IMR-90 (cell line): Measurements from ENCODE around the gene CA7. TPM values are rescaled to one million over a fixed set of nuclear protein-coding genes. Genes with fewer than 3 reads are reported as not detected.

ENCODE experiments used
- ATAC-seq: fragments of 200-7000 bp; cut with Tn5 transposase; 2 replicates; pipeline ENCODE4 v1.9.1; 2020; ENCODE audit warnings: low read depth, mild to moderate bottlenecking, moderate library complexity
- BruUV-seq: library from RNA; stranded (reverse); fragments of 400-500 nt; replicated peaks from 2 replicates; lab custom pipeline; 2021; lab: Mats Ljungman, UMichigan
- CTCF ChIA-PET: fragments of 300-600 bp; formaldehyde crosslinking; extraction: SDS; loops from one replicate; lab custom pipeline; 2021; ENCODE audit warnings: antibody characterized with exemption; lab: Yijun Ruan, JAX
- POLR2A ChIA-PET: fragments of 300-600 bp; sonication (Branson Sonifier 250); formaldehyde crosslinking; loops from one replicate; lab custom pipeline; 2022; ENCODE audit warnings: antibody characterized with exemption; ENCODE audit not compliant: unreplicated experiment; lab: Charles Lee
- DNase-seq: peaks from one replicate; pipeline ENCODE4 v3.0.0; 2013
- H2AFZ ChIP-seq: replicated peaks from 2 replicates; pipeline ENCODE3; 2013; ENCODE audit warnings: low read length, mild to moderate bottlenecking; ENCODE audit not compliant: poor library complexity
- H2AK5ac ChIP-seq: 2 replicates; pipeline ENCODE4 v1.6.1; 2013; ENCODE audit warnings: low read depth, low read length, inconsistent platforms
- H2AK9ac ChIP-seq: replicated peaks from 2 replicates; pipeline ENCODE3; 2013; ENCODE audit warnings: mild to moderate bottlenecking, low read depth, low read length, moderate library complexity; ENCODE audit not compliant: poor library complexity
- H2BK120ac ChIP-seq: 2 replicates; pipeline ENCODE4 v1.6.1; 2013; ENCODE audit warnings: low read depth, low read length, inconsistent platforms
- H2BK15ac ChIP-seq: 3 replicates; pipeline ENCODE4 v1.6.1; 2013; ENCODE audit warnings: low read depth, low read length, inconsistent platforms
- H2BK20ac ChIP-seq: 2 replicates; pipeline ENCODE4 v1.6.1; 2013; ENCODE audit warnings: low read depth, mild to moderate bottlenecking, inconsistent platforms, low read length, moderate library complexity
- H2BK5ac ChIP-seq: 2 replicates; pipeline ENCODE4 v1.6.1; 2013; ENCODE audit warnings: mild to moderate bottlenecking, low read depth, low read length, inconsistent platforms; ENCODE audit not compliant: poor library complexity, severe bottlenecking
- H3K14ac ChIP-seq: replicated peaks from 2 replicates; pipeline ENCODE4 v1.6.1; 2013; ENCODE audit warnings: low read depth, low read length, inconsistent platforms
- H3K18ac ChIP-seq: 2 replicates; pipeline ENCODE4 v1.6.1; 2013; ENCODE audit warnings: low read depth, low read length, control low read depth
- H3K23ac ChIP-seq: 2 replicates; pipeline ENCODE4 v1.6.1; 2013; ENCODE audit warnings: low read depth, low read length, inconsistent platforms
- H3K27ac ChIP-seq: 2 replicates; pipeline ENCODE4 v1.5.1; 2013; ENCODE audit warnings: mild to moderate bottlenecking, control low read depth, low read length; ENCODE audit not compliant: insufficient read depth
- H3K27me3 ChIP-seq: 2 replicates; pipeline ENCODE4 v1.6.1; 2013; ENCODE audit warnings: low read length; ENCODE audit not compliant: control insufficient read depth, insufficient read depth
- H3K36me3 ChIP-seq: 2 replicates; pipeline ENCODE4 v1.6.1; 2013; ENCODE audit warnings: low read length, mixed read lengths; ENCODE audit not compliant: control insufficient read depth, insufficient read depth
- H3K4ac ChIP-seq: 2 replicates; pipeline ENCODE4 v1.6.1; 2013; ENCODE audit warnings: low read depth, low read length, inconsistent platforms
- H3K4me1 ChIP-seq: 2 replicates; pipeline ENCODE4 v1.6.1; 2013; ENCODE audit warnings: low read length, mixed read lengths; ENCODE audit not compliant: control insufficient read depth, insufficient read depth
- H3K4me2 ChIP-seq: 2 replicates; pipeline ENCODE4 v1.6.1; 2013; ENCODE audit warnings: low read depth, mild to moderate bottlenecking, control low read depth, low read length, moderate library complexity
- H3K4me3 ChIP-seq: 2 replicates; pipeline ENCODE4 v1.5.1; 2013; ENCODE audit warnings: low read depth, mild to moderate bottlenecking, control low read depth, low read length, moderate library complexity; ENCODE audit not compliant: insufficient read depth
- H3K56ac ChIP-seq: 2 replicates; pipeline ENCODE4 v1.6.1; 2013; ENCODE audit warnings: low read length, inconsistent platforms; ENCODE audit not compliant: insufficient read depth; ENCODE audit errors: extremely low read depth
- H3K79me1 ChIP-seq, 2 experiments: 2 replicates each; pipeline ENCODE4 v1.6.1; 2013; ENCODE audit warnings: low read length in 2 of 2, inconsistent platforms in 1 of 2, low read depth in 1 of 2
- H3K9ac ChIP-seq: 2 replicates; pipeline ENCODE4 v1.6.1; 2013; ENCODE audit warnings: low read depth, low read length, control low read depth
- H3K9me1 ChIP-seq: 2 replicates; pipeline ENCODE4 v1.6.1; 2013; ENCODE audit warnings: low read length, inconsistent platforms; ENCODE audit not compliant: insufficient read depth
- H3K9me3 ChIP-seq: 2 replicates; pipeline ENCODE4 v1.6.1; 2013; ENCODE audit warnings: low read length; ENCODE audit not compliant: control insufficient read depth, insufficient read depth
- H4K20me1 ChIP-seq: 2 replicates; pipeline ENCODE4 v1.6.1; 2013; ENCODE audit warnings: low read length, inconsistent platforms; ENCODE audit not compliant: insufficient read depth
- H4K5ac ChIP-seq: 2 replicates; pipeline ENCODE4 v1.6.1; 2013; ENCODE audit warnings: mild to moderate bottlenecking, low read depth, low read length, control low read depth
- H4K8ac ChIP-seq, 2 experiments: 2 replicates each; pipeline ENCODE4 v1.6.1; 2013; ENCODE audit warnings: low read depth in 2 of 2, low read length in 2 of 2, control low read depth in 1 of 2, inconsistent platforms in 1 of 2
- H4K91ac ChIP-seq: 2 replicates; pipeline ENCODE4 v1.6.1; 2013; ENCODE audit warnings: low read depth, low read length, inconsistent platforms; ENCODE audit not compliant: insufficient read depth
- BHLHE40 ChIP-seq: fragments of 150-350 bp; IDR thresholded peaks from 2 replicates; pipeline ENCODE4 v1.6.1; 2016; ENCODE audit warnings: mild to moderate bottlenecking, low read depth, low read length
- CEBPB ChIP-seq: IDR thresholded peaks from 2 replicates; pipeline ENCODE4 v1.6.1; 2012; ENCODE audit warnings: low read depth, low read length, improper control_type of control experiment
- CHD1 ChIP-seq: IDR thresholded peaks from 2 replicates; pipeline ENCODE4 v1.6.1; 2012; ENCODE audit warnings: low read depth, low read length, improper control_type of control experiment
- FOS ChIP-seq: fragments of 150-350 bp; IDR thresholded peaks from 2 replicates; pipeline ENCODE4 v1.6.1; 2016; ENCODE audit warnings: low read depth, low read length
- MAFK ChIP-seq: IDR thresholded peaks from 2 replicates; pipeline ENCODE4 v1.6.1; 2012; ENCODE audit warnings: low read depth, low read length, improper control_type of control experiment
- MAZ ChIP-seq: IDR thresholded peaks from 2 replicates; pipeline ENCODE4 v1.6.1; 2012; ENCODE audit warnings: low read depth, mild to moderate bottlenecking, low read length, improper control_type of control experiment, moderate library complexity, borderline replicate concordance
- MXI1 ChIP-seq: IDR thresholded peaks from 2 replicates; pipeline ENCODE4 v1.6.1; 2012; ENCODE audit warnings: low read depth, mild to moderate bottlenecking, low read length, moderate library complexity, borderline replicate concordance
- NFE2L2 ChIP-seq: fragments of 150-350 bp; IDR thresholded peaks from 2 replicates; pipeline ENCODE4 v1.6.1; 2016; ENCODE audit warnings: low read depth, mild to moderate bottlenecking, low read length
- POLR2A ChIP-seq: IDR thresholded peaks from 2 replicates; pipeline ENCODE4 v1.6.1; 2012; ENCODE audit warnings: mild to moderate bottlenecking, low read depth, low read length
- RAD21 ChIP-seq: IDR thresholded peaks from 2 replicates; pipeline ENCODE4 v1.6.1; 2012; ENCODE audit warnings: low read length, improper control_type of control experiment
- RCOR1 ChIP-seq: IDR thresholded peaks from 2 replicates; pipeline ENCODE4 v1.6.1; 2012; ENCODE audit warnings: mild to moderate bottlenecking, low read length, improper control_type of control experiment; ENCODE audit not compliant: insufficient replicate concordance
- RFX5 ChIP-seq: IDR thresholded peaks from 2 replicates; pipeline ENCODE4 v1.8.0; 2012; ENCODE audit warnings: low read depth, mild to moderate bottlenecking, low read length, moderate library complexity
- SMC3 ChIP-seq: fragments of 150-350 bp; IDR thresholded peaks from 2 replicates; pipeline ENCODE4 v1.6.1; 2016; ENCODE audit warnings: low read depth, mild to moderate bottlenecking, antibody characterized with exemption, low read length, moderate library complexity
- WGBS, 2 experiments: methylation state at CpG; one replicate each; pipeline versions ENCODE4 v1.1.5 to v1.1.7; 2013; ENCODE audit warnings: missing lambda C conversion rate in 2 of 2; ENCODE audit not compliant: insufficient read length in 1 of 2; ENCODE audit errors: extremely low coverage in 2 of 2; 5-methylcytosine and 5-hydroxymethylcytosine counted together
- dilution Hi-C: fragments of 300-500 bp; cut with HindIII; formaldehyde crosslinking; loops from one replicate; pipeline ENCODE4 v1.14.3; 2018; ENCODE audit warnings: low sequenced_read_pairs; ENCODE audit not compliant: unreplicated experiment
- in situ Hi-C: fragments of 300-500 bp; cut with MboI; formaldehyde crosslinking; loops from 3 replicates; pipeline ENCODE4 v1.14.3; 2019; ENCODE audit warnings: low sequenced_read_pairs, inconsistent platforms, mixed read lengths
- intact Hi-C: fragments of 100-400 bp; cut with micrococcal nuclease; formaldehyde crosslinking; loops from 2 replicates; pipeline ENCODE4 v1.10.0; 2022
- polyA plus RNA-seq, 3 experiments: library from polyadenylated mRNA; depleted of rRNA; stranded (reverse); fragments of >200 nt; gene quantifications; 2 replicates each; pipeline ENCODE4 v1.2.3, GENCODE V29; 2012; ENCODE audit warnings: low replicate concordance in 1 of 3
- total RNA-seq: library from RNA; depleted of rRNA; stranded (reverse); fragments of >200 nt; gene quantifications from 2 replicates; pipeline ENCODE4 v1.2.3, GENCODE V29; 2012
- TF ChIP-seq, protein P1 (sequence below): fragments of 150-350 bp; IDR thresholded peaks from 2 replicates; pipeline ENCODE4 v1.6.1; 2016; ENCODE audit warnings: low read depth, mild to moderate bottlenecking, low read length, moderate library complexity, borderline replicate concordance
- TF ChIP-seq, protein P2 (sequence below): conservative IDR thresholded peaks from 2 replicates; pipeline ENCODE4 v1.5.1; 2012; ENCODE audit warnings: mild to moderate bottlenecking, low read depth, low read length, improper control_type of control experiment
- TF ChIP-seq, protein P3 (sequence below): fragments of 150-350 bp; IDR thresholded peaks from 2 replicates; pipeline ENCODE4 v1.6.1; 2017; ENCODE audit warnings: mild to moderate bottlenecking, antibody characterized with exemption, low read length, low read depth

Gene CA7
- total and polyA plus RNA-seq, 2 of the 4 experiments (the other 2 are of a cell fraction), result not detected

DNA sequence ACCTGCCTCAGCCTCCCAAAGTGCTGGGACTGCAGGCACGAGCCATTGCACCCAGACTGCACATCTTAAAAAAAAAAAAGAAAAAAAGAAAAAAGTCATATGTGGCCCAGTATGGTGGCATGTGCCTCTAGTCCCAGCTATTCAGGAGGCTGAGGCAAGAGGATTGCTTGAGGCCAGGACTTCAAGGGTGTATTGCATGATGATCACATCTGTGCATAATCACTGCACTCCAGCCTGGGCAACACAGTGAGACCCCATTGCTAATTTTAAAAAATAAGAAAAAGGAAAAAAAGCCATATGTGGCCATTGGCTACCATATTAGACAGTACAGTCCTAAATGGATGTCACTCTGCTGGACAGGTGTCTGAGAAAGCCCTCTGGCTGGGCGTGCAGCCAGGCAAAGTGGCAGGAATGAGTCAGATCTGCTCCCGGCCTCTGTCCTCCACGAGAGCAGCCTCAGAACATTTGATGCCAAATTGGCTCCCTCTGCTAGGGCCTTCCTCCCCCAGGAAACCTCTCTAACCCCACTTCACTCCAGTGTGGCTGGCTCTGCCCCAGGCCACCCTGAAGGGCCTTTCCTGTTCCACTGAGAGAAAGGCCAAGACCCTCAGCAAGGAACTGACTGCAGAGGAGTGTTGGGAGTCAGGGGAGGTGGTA lies 14.7 kb downstream of the CA7 start:
- ATAC-seq (peak; percentile 60; the same call in 1 of the 2 replicates), DNase-seq (peak; percentile 49)
- H4K5ac ChIP-seq, result no peak overlapping the region
- BruUV-seq, result no TSS peak
- dilution Hi-C loops, result no loop called here
- intact Hi-C loops, result no loop called here
- no peak overlapping the region for H4K8ac ChIP-seq
- H3K4ac ChIP-seq, result no peak overlapping the region
- H3K27me3 ChIP-seq, result peaks cover 6% of the 10 kb centered on the region
- H2BK5ac ChIP-seq, result no peak overlapping the region
- TF ChIP-seq CHD1 (no peak), RFX5 (no peak), SMC3 (no peak), RAD21 (no peak), FOS (no peak), RCOR1 (no peak), NFE2L2 (no peak), MAZ (no peak), MXI1 (no peak), CEBPB (no peak), BHLHE40 (no peak), MAFK (no peak), POLR2A (no peak)
- TF ChIP-seq, protein P1, sequence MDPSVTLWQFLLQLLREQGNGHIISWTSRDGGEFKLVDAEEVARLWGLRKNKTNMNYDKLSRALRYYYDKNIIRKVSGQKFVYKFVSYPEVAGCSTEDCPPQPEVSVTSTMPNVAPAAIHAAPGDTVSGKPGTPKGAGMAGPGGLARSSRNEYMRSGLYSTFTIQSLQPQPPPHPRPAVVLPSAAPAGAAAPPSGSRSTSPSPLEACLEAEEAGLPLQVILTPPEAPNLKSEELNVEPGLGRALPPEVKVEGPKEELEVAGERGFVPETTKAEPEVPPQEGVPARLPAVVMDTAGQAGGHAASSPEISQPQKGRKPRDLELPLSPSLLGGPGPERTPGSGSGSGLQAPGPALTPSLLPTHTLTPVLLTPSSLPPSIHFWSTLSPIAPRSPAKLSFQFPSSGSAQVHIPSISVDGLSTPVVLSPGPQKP, result no peak
- TF ChIP-seq, protein P2, sequence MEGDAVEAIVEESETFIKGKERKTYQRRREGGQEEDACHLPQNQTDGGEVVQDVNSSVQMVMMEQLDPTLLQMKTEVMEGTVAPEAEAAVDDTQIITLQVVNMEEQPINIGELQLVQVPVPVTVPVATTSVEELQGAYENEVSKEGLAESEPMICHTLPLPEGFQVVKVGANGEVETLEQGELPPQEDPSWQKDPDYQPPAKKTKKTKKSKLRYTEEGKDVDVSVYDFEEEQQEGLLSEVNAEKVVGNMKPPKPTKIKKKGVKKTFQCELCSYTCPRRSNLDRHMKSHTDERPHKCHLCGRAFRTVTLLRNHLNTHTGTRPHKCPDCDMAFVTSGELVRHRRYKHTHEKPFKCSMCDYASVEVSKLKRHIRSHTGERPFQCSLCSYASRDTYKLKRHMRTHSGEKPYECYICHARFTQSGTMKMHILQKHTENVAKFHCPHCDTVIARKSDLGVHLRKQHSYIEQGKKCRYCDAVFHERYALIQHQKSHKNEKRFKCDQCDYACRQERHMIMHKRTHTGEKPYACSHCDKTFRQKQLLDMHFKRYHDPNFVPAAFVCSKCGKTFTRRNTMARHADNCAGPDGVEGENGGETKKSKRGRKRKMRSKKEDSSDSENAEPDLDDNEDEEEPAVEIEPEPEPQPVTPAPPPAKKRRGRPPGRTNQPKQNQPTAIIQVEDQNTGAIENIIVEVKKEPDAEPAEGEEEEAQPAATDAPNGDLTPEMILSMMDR, result no peak
- TF ChIP-seq, protein P3, sequence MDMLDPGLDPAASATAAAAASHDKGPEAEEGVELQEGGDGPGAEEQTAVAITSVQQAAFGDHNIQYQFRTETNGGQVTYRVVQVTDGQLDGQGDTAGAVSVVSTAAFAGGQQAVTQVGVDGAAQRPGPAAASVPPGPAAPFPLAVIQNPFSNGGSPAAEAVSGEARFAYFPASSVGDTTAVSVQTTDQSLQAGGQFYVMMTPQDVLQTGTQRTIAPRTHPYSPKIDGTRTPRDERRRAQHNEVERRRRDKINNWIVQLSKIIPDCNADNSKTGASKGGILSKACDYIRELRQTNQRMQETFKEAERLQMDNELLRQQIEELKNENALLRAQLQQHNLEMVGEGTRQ, result no peak
- H3K79me1 ChIP-seq, result no peaks in the 10 kb centered on the region
- H2AK9ac ChIP-seq, result no peak overlapping the region
- no peak overlapping the region for H3K9ac ChIP-seq
- H3K18ac ChIP-seq, result no peak overlapping the region
- H3K14ac ChIP-seq, result no peak overlapping the region
- H2BK15ac ChIP-seq, result no peak overlapping the region
- no peaks in the 10 kb centered on the region for H3K9me1 ChIP-seq
- H3K9me3 ChIP-seq, result no peaks in the 10 kb centered on the region
- H3K56ac ChIP-seq, result no peak overlapping the region
- H3K4me3 ChIP-seq, result no peak overlapping the region
- peaks cover 4% of the 10 kb centered on the region; the same call in 1 of the 2 replicates for H4K20me1 ChIP-seq
- no peak overlapping the region for H2BK20ac ChIP-seq
- no peak overlapping the region for H4K91ac ChIP-seq
- no peak overlapping the region for H2AFZ ChIP-seq
- H3K4me1 ChIP-seq, result no peaks in the 10 kb centered on the region
- H2AK5ac ChIP-seq, result no peak overlapping the region
- no peaks in the 10 kb centered on the region for H3K36me3 ChIP-seq
- ChIA-PET POLR2A (no interaction called here), CTCF (interaction anchor here (0.7 kb wide), 1 partner anchor 100 kb away, joined by 3 read pairs; no protein-coding TSS in a partner anchor)
- no CpG with 5 or more reads among the region's 4 CpGs for WGBS, 2 experiments
- no peak overlapping the region for H3K27ac ChIP-seq
- H2BK120ac ChIP-seq, result no peak overlapping the region
- H3K4me2 ChIP-seq, result no peak overlapping the region
- in situ Hi-C loops, result no loop called here
- H3K23ac ChIP-seq, result no peak overlapping the region
